Measurements from ENCODE around the gene RPTOR. TPM values are rescaled to one million over a fixed set of nuclear protein-coding genes. Genes with fewer than 3 reads are reported as not detected.

The RPTOR gene
- 10 to 100 TPM; 48.6 to 51.6 TPM for total RNA-seq

DNA sequence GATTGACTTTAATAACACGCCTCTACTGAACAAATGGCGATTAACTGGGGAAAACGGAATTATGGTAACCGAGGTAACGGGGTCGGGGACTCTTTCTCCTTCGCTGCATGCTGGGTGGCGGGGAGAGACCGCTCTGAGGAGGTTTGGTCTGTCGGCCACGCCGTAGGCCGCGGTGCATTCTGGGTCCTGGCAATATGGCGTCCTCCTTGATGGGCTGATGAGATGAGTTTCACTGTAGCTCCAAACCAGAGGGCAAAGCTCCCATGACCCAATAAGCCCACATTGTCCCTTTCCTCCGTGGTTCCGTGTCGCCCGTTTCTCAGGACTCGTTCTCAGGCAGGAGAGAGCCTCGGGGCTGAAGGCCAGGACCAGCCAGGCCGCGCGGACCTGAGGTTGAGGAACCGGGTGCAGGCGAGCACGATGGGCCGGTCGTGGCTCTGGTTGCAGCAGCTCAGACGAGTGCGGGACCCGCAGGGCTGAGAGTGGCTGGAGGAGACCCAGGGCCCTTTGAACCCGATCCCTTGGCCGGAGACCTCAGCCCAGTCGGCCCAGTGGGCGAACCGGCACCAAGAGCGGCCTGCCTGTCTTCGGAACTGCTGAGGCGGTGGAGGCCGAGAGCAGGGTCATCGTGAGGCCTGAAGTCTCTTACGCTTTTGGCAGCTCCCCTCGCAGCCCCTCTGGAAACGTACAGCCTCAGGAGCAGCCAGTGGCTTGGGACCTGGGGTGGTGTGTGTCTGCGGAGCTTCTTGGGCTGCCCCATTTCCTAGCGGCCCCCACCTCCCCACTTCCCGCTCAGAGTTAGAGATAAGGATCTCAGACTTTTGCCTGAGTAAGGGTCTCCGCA lies at the start of gene RPTOR:
Gene RPTOR, plus strand, starts transcription at position 184 of the 844 bp plus-strand sequence. CDS start 792 bp downstream, outside the sequence.

DNA sequence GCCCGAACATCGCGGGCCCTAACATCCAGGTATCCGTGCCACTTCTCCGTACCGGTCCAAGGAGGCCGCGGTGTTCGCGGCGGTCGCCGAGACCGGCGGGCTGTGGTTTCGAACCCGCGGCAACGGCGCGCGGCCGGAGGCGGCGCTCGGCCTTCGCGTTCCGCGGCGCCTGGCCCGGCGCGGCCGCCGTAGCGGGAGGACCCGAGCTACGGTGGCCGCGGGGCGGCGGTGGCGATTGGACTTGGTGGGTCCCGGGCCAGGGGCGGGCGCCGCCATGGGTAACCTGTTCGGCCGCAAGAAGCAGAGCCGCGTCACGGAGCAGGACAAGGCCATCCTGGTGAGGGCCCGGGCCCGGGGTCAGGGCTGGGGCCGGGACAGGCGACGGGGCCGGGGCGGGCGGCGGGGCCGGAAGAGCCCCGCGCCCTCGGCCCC lies 447.0 kb downstream of the RPTOR start, which contains the start of gene CHMP6:
Gene CHMP6, plus strand, starts transcription at position 197 of the 432 bp plus-strand sequence. Its CDS starts 78 bp downstream, at position 275.

Small RNAs within 50 kb of the gene (small RNA-seq; reads per million reads assigned to genes)
- 0 reads per million in 2 donors for gene AC120024.2
- 0 reads per million in 2 donors for gene AC120024.3

Other genes with a start within 250 kb of the RPTOR start
- 10 to 100 TPM; 15.7 to 19.3 TPM for gene ENDOV, start 129.7 kb upstream of the RPTOR start, total RNA-seq
- 1 to 10 TPM in 1 of 2 donors, under 1 TPM in 1; 0.69 to 3.0 TPM for gene NPTX1, start 68.2 kb upstream of the RPTOR start, total RNA-seq